GM12892 (cell line): Measurements from ENCODE around the gene PPP1R12C.

Source experiments
- POLR2A ChIP-seq: IDR thresholded peaks from 2 replicates; pipeline ENCODE4 v1.6.1; 2011; ENCODE audit warnings: low read depth, low read length, control low read depth
- POLR2AphosphoS5 ChIP-seq: IDR thresholded peaks from 2 replicates; pipeline ENCODE4 v1.6.1; 2011; ENCODE audit warnings: low read depth, low read length, control low read depth
- TAF1 ChIP-seq: IDR thresholded peaks from 2 replicates; pipeline ENCODE4 v1.6.1; 2011; ENCODE audit warnings: low read depth, mild to moderate bottlenecking, control low read depth, low read length, borderline replicate concordance

DNA sequence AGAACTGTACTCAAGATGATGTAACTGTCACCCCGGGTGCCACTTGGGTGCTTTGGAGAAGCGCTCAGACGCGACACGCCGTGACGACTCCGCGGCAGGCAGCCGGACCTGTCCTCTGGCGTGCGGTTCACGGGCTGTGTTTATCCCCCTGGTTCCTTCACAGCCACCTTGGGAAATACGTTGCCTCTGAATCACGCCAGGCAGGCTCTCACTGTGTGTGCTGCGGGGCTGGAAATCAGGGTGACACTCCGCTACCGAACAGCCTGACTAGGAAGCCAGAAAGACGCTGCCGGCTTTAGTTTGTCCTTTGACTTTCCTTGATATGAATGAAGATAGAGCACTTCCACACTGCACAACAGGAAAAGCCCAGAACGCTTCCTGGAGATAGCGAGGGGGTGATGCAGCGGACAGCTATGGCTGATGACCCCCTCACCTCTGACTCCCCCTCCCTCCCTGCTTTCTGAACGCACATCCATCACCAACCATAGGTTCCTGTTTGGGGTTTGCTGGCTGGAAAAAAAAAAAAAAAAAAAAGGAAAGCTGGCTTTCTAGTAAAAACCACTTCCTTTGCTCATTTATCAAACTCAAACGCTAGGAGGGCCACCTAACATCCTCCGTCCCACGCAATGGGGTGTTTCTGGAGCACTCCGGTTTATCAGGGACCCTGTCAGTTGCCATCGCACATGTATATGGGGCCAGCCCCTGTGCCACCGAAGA is 75.7 kb downstream of the PPP1R12C start:
- TF ChIP-seq POLR2AphosphoS5 (no peak), POLR2A (no peak), TAF1 (no peak)
